Lower leg skin (tissue), 4 donors: Measurements from ENCODE around the gene KCNG2. TPM values are rescaled to one million over a fixed set of nuclear protein-coding genes. Genes with fewer than 3 reads are reported as not detected.

ENCODE experiments used
- DNase-seq, 2 donors: peaks; one replicate each; pipeline ENCODE4 v3.0.0-alpha.2; 2019; ENCODE audit warnings: low spot score in 2 of 2
- H3K4me3 ChIP-seq: fragments of 200-600 bp; sonication (generic); 2 replicates; pipeline ENCODE4 v1.5.1; 2017; ENCODE audit warnings: mild to moderate bottlenecking, low read depth; ENCODE audit not compliant: poor library complexity, severe bottlenecking
- POLR2A ChIP-seq, 2 donors: fragments of 450-650 bp; IDR thresholded peaks; one replicate each; pipeline ENCODE4 v1.6.1; 2016 to 2017; ENCODE audit warnings: antibody characterized with exemption in 2 of 2, mild to moderate bottlenecking in 1 of 2, moderate library complexity in 1 of 2
- WGBS, 2 donors: methylation state at CpG; one replicate each; pipeline ENCODE4 v1.1.5; 2018; 5-methylcytosine and 5-hydroxymethylcytosine counted together
- intact Hi-C: fragments of 100-400 bp; cut with DNase I; formaldehyde crosslinking; loops from one replicate; pipeline ENCODE4 v1.15.0; 2023; ENCODE audit warnings: low total_unique reads
- total RNA-seq, 4 donors: library from RNA; depleted of rRNA; stranded (reverse); fragments of >200 nt; gene quantifications; one replicate each; pipeline ENCODE4 v1.1.0, GENCODE V29; 2016
- TF ChIP-seq, protein P1 (sequence below), 3 donors: fragments of 450-650 bp; IDR thresholded peaks; one replicate each; pipeline ENCODE4 v1.5.1; 2016; ENCODE audit warnings: antibody characterized with exemption in 3 of 3, mild to moderate bottlenecking in 3 of 3, moderate library complexity in 2 of 3

The KCNG2 gene
- total RNA-seq, 4 donors from 2014 or later, result 0.84 TPM; not detected in 3

DNA sequence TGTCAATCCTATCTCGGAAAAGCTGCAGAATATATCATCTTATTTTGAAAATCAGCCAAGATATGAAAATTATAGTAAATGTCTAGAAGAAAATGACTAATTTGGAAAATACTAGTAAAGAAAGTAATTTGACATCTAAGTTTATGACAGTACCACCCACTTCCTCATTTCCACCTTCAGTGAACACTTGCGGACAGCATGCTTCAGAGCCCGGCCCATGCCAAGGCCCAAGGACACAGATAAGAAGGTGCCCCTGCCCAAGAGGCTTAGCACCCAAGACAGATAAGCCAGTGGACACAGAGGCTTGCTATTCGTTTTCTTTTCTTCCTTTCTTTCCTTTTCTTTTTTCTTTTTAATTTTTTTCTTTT, 4.8 kb upstream of the KCNG2 start:
- intact Hi-C loops, result loop anchor here (10.0 kb wide), 1 partner anchor 142 kb away; no protein-coding TSS in a partner anchor
- TF ChIP-seq, protein P1, sequence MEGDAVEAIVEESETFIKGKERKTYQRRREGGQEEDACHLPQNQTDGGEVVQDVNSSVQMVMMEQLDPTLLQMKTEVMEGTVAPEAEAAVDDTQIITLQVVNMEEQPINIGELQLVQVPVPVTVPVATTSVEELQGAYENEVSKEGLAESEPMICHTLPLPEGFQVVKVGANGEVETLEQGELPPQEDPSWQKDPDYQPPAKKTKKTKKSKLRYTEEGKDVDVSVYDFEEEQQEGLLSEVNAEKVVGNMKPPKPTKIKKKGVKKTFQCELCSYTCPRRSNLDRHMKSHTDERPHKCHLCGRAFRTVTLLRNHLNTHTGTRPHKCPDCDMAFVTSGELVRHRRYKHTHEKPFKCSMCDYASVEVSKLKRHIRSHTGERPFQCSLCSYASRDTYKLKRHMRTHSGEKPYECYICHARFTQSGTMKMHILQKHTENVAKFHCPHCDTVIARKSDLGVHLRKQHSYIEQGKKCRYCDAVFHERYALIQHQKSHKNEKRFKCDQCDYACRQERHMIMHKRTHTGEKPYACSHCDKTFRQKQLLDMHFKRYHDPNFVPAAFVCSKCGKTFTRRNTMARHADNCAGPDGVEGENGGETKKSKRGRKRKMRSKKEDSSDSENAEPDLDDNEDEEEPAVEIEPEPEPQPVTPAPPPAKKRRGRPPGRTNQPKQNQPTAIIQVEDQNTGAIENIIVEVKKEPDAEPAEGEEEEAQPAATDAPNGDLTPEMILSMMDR (IDR thresholded peaks at IDR 0.05), result no peak
- TF ChIP-seq POLR2A (IDR thresholded peaks at IDR 0.05), result no peak
- no peak overlapping the region for H3K4me3 ChIP-seq
- 71 to 76% methylated on average over 4 of the region's 4 CpGs for WGBS, 2 donors
- no peak for DNase-seq

DNA sequence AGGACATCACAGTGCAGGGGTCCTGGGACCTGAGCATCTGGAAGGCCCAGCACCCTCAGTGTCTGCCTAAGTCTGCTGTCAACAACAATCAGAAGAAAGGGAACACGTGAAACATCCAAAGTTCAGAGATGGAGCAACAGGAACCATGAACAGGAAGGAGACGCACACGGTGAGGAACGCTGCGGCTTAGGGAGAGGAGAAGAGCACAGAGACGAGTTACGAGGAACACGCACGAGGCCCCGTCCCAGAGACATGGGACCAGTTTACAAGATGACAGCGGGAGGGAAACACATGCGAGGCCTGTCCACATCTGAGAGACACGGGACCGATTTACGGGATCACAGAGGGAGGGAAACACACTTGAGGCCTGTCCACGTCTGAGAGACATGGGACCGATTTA, 2.9 kb upstream of the KCNG2 start:
- H3K4me3 ChIP-seq, result no peak overlapping the region
- TF ChIP-seq POLR2A (IDR thresholded peaks at IDR 0.05), result no peak
- TF ChIP-seq, protein P1 (IDR thresholded peaks at IDR 0.05), result no peak
- WGBS, 2 donors, result 91 to 92% methylated on average over 17 of the region's 17 CpGs
- no peak for DNase-seq
- intact Hi-C loops, result loop anchor here (10.0 kb wide), 1 partner anchor 140 kb away; no protein-coding TSS in a partner anchor

DNA sequence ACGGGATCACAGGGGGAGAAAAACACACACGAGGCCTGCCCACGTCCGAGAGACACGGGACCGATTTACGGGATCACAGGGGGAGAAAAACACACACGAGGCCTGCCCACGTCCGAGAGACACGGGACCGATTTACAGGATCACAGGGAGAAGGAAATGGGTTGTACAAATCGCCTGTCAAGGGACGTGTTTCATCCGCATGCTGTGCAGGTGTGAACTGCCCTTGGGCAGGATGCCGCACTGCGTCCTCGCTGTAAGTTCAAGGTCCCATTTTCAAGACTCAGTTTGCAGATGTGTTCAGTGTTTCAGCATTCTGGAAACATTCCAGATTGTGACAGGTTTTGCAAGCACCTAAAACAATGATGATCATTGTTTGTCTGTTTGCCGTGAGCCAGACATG, 2.3 kb upstream of the KCNG2 start:
- no peak for DNase-seq
- WGBS, 2 donors, result 79 to 84% methylated on average over 19 of the region's 19 CpGs
- no peak overlapping the region for H3K4me3 ChIP-seq
- intact Hi-C loops, result loop anchor here (10.0 kb wide), 1 partner anchor 139 kb away; no protein-coding TSS in a partner anchor
- TF ChIP-seq, protein P1 (IDR thresholded peaks at IDR 0.05), result no peak
- TF ChIP-seq POLR2A (IDR thresholded peaks at IDR 0.05), result no peak

DNA sequence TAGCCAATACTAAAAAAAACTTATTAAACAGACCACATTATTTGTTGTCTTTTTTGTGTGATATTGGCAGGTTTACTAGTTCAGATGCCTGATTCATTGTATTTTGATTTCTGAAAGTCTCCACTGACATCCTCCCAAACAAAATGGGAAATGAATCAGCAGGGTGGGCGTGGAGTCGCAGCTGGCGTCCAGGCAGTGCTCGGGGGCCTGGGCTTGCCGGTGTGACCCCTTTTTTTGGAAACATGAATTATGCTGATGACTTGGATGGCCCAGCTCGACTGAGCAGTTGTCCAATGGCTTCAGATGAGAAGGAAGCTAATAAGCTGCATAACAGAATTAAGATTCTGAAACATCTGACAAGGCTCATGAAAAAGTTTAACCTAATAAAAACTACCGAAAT, 1.7 kb upstream of the KCNG2 start:
- no peak for DNase-seq
- H3K4me3 ChIP-seq, result no peak overlapping the region
- TF ChIP-seq POLR2A (IDR thresholded peaks at IDR 0.05), result no peak
- TF ChIP-seq, protein P1 (IDR thresholded peaks at IDR 0.05), result no peak
- 15 to 23% methylated on average over 7 of the region's 7 CpGs for WGBS, 2 donors
- intact Hi-C loops, result loop anchor here (10.0 kb wide), 1 partner anchor 139 kb away; no protein-coding TSS in a partner anchor

DNA sequence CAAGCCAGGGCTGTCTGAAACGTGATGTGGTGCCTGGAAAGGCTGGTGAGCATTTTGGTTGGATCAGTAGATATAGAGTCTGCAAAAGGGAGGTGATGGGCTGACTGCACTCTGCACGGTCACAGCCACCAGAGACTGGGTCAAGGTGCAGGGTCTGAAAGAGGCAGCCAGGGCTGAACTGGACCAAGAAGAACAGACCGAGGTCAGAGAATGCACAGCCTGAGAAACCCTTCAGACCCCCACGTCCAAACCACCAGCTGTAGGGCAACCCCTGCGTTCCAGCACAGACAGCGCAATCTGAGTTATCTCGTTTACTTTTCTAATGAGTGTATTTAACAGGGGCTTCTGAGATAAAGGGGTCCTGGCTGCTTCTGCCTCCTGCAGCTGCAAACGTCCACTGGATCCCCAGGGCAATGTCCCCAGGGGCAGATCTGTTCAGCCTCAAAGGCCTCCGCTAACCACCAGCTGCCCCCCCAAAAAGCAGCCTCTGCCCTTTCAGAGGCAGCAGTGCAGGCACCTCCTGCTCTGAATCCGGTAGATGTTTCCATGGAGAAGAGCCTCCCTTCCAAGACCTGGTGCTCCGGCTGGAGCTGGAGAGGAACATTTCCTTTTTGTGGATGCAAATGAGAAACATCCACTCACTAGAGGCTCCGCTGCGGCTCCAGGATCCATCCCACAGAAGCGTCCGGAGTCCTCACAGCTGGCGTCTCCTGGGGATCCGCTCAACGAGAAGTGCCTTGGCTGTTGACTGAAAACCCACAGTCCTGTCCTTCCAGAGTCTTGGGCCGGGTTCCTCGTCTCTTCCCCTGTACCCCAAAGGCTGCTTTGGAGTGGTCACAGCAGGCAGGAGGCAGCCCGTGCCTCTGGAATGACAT, 970 bp upstream of the KCNG2 start:
- intact Hi-C loops, result loop anchor here (10.0 kb wide), 1 partner anchor 138 kb away; no protein-coding TSS in a partner anchor
- no peak for DNase-seq
- WGBS, 2 donors, result 46 to 51% methylated on average over 21 of the region's 21 CpGs

More for the DNA sequence above, 970 bp upstream of the KCNG2 start:
- H3K4me3 ChIP-seq, result no peak overlapping the region
- TF ChIP-seq, protein P1 (IDR thresholded peaks at IDR 0.05), result no peak
- no peak for TF ChIP-seq POLR2A (IDR thresholded peaks at IDR 0.05)
